Fibroblast of lung (primary cell): ENCODE data around the gene ARFGAP3. TPM values are rescaled to one million over a fixed set of nuclear protein-coding genes. Genes with fewer than 3 reads are reported as not detected.

Experiments used
- DNase-seq, 2 donors: peaks; one replicate each; pipeline versions ENCODE4 v3.0.0 to v3.0.0-alpha.2; 2010; ENCODE audit warnings: low read depth in 2 of 2
- H2AFZ ChIP-seq: 2 replicates; pipeline ENCODE4 v1.5.1; 2012; ENCODE audit warnings: low read length, control low read depth, inconsistent platforms
- H3K27ac ChIP-seq: 2 replicates; pipeline ENCODE4 v1.5.1; 2011; ENCODE audit warnings: low read length, control low read depth; ENCODE audit not compliant: insufficient read depth
- H3K27me3 ChIP-seq: 2 replicates; pipeline ENCODE4 v1.5.1; 2011; ENCODE audit warnings: mild to moderate bottlenecking, low read length; ENCODE audit not compliant: control insufficient read depth, insufficient read depth
- H3K36me3 ChIP-seq: 2 replicates; pipeline ENCODE4 v1.5.1; 2011; ENCODE audit warnings: low read length; ENCODE audit not compliant: control insufficient read depth, insufficient read depth
- H3K4me1 ChIP-seq: 2 replicates; pipeline ENCODE4 v1.5.1; 2011; ENCODE audit warnings: low read length; ENCODE audit not compliant: control insufficient read depth, insufficient read depth; ENCODE audit errors: extremely low read depth
- H3K4me2 ChIP-seq: 2 replicates; pipeline ENCODE4 v1.5.1; 2011; ENCODE audit warnings: low read length, control low read depth; ENCODE audit not compliant: insufficient read depth; ENCODE audit errors: extremely low read depth
- H3K4me3 ChIP-seq, 4 experiments: fragments of 200-600 bp in 1 of 4; sonication (generic) in 1 of 4; replicated peaks in 1 of 4; 2 replicates each; pipeline ENCODE4 v1.5.1; 2011 to 2016; ENCODE audit warnings: low read length in 4 of 4, low read depth in 3 of 4, mild to moderate bottlenecking in 3 of 4, control low read depth in 2 of 4, inconsistent platforms in 1 of 4, mixed read lengths in 1 of 4; ENCODE audit not compliant: insufficient read depth in 1 of 4; ENCODE audit errors: control extremely low read depth in 1 of 4
- H3K79me2 ChIP-seq: 2 replicates; pipeline ENCODE4 v1.5.1; 2012; ENCODE audit warnings: mild to moderate bottlenecking, low read length, inconsistent platforms; ENCODE audit not compliant: control insufficient read depth, insufficient read depth
- H3K9ac ChIP-seq: 2 replicates; pipeline ENCODE4 v1.5.1; 2011; ENCODE audit warnings: mild to moderate bottlenecking, low read length, control low read depth; ENCODE audit not compliant: insufficient read depth
- H3K9me3 ChIP-seq: 2 replicates; pipeline ENCODE4 v1.5.1; 2012; ENCODE audit warnings: low read depth, low read length; ENCODE audit not compliant: control insufficient read depth, insufficient read depth
- H4K20me1 ChIP-seq: 2 replicates; pipeline ENCODE4 v1.5.1; 2011; ENCODE audit warnings: low read length; ENCODE audit not compliant: control insufficient read depth, insufficient read depth; ENCODE audit errors: extremely low read depth
- CTCF ChIP-seq, 2 donors: IDR thresholded peaks in 1 of 2; conservative IDR thresholded peaks in 1 of 2; 1 replicate in 1 of 2; 2 replicates in 1 of 2; pipeline ENCODE4 v1.5.1; 2011 to 2012; ENCODE audit warnings: low read length in 2 of 2, control low read depth in 1 of 2, inconsistent platforms in 1 of 2, low read depth in 1 of 2, mild to moderate bottlenecking in 1 of 2
- EZH2 ChIP-seq: IDR thresholded peaks from 2 replicates; pipeline ENCODE4 v1.5.1; 2012; ENCODE audit warnings: low read length, control low read depth, mild to moderate bottlenecking; ENCODE audit errors: missing control alignments
- polyA plus RNA-seq, 2 donors: library from polyadenylated mRNA; depleted of rRNA in 1 of 2; stranded (reverse) in 1 of 2; unstranded in 1 of 2; fragments of >200 nt; gene quantifications; 2 replicates each; pipeline ENCODE4 v1.2.1, GENCODE V29; 2011 to 2012; ENCODE audit warnings: missing spikeins in 1 of 2
- total RNA-seq: library from RNA; depleted of rRNA; stranded (reverse); fragments of >200 nt; gene quantifications from 2 replicates; pipeline ENCODE4 v1.2.1, GENCODE V29; 2014

The ARFGAP3 gene
- total and polyA plus RNA-seq, 2 donors (not counting 1 experiment from before 2014, with no cell fraction given), result 62.1 to 74.1 TPM

GRCh38 chr22:42873356-42873755 lies 16.3 kb upstream of the ARFGAP3 start:
- no peaks in the 10 kb centered on the region for H3K9me3 ChIP-seq
- TF ChIP-seq EZH2, result no peak
- H3K4me1 ChIP-seq, result no peaks in the 10 kb centered on the region
- H3K27me3 ChIP-seq, result no peaks in the 10 kb centered on the region
- H3K9ac ChIP-seq, result no peak overlapping the region
- H3K4me2 ChIP-seq, result no peak overlapping the region
- peaks cover 11% of the 10 kb centered on the region for H3K36me3 ChIP-seq
- H3K4me3 ChIP-seq, result no peak overlapping the region
- no peaks in the 10 kb centered on the region for H3K79me2 ChIP-seq
- DNase-seq, result no peak
- H3K27ac ChIP-seq, result no peak overlapping the region
- no peaks in the 10 kb centered on the region for H4K20me1 ChIP-seq
- H2AFZ ChIP-seq, result no peak overlapping the region

GRCh38 chr22:42872821-42873220 lies 15.7 kb upstream of the ARFGAP3 start:
- H3K27ac ChIP-seq, result no peak overlapping the region
- no peak overlapping the region for H3K4me2 ChIP-seq
- peaks cover 10% of the 10 kb centered on the region for H3K36me3 ChIP-seq
- no peaks in the 10 kb centered on the region for H3K4me1 ChIP-seq
- H3K4me3 ChIP-seq, result no peak overlapping the region
- H3K9ac ChIP-seq, result no peak overlapping the region
- H4K20me1 ChIP-seq, result no peaks in the 10 kb centered on the region
- no peaks in the 10 kb centered on the region for H3K27me3 ChIP-seq
- no peaks in the 10 kb centered on the region for H3K79me2 ChIP-seq
- DNase-seq, result peak in 1 of 2 donors; percentile 13
- no peak overlapping the region for H2AFZ ChIP-seq
- TF ChIP-seq EZH2 (no peak), CTCF (conservative IDR thresholded peaks at IDR 0.05 in 1 of 2, IDR thresholded peaks at IDR 0.05 in 1 of 2; ENCODE audit: low read depth in 1 of 2, low read length in 2 of 2) (no peak)
- no peaks in the 10 kb centered on the region for H3K9me3 ChIP-seq

- DNase-seq, result no peak
- TF ChIP-seq EZH2, result no peak
- no peak for TF ChIP-seq CTCF (conservative IDR thresholded peaks at IDR 0.05 in 1 of 2, IDR thresholded peaks at IDR 0.05 in 1 of 2; ENCODE audit: low read depth in 1 of 2, low read length in 2 of 2)
Observed at GRCh38 chr22:42871146-42872050, 14.3 kb upstream of the ARFGAP3 start.

More at GRCh38 chr22:42871146-42872050, 14.3 kb upstream of the ARFGAP3 start:
- no peaks in the 10 kb centered on the region for H3K4me1 ChIP-seq
- H3K9ac ChIP-seq, result no peak overlapping the region
- no peak overlapping the region for H3K4me2 ChIP-seq
- no peaks in the 10 kb centered on the region for H4K20me1 ChIP-seq
- H2AFZ ChIP-seq, result no peak overlapping the region
- H3K79me2 ChIP-seq, result no peaks in the 10 kb centered on the region
- H3K36me3 ChIP-seq, result peaks cover 5% of the 10 kb centered on the region
- no peak overlapping the region for H3K27ac ChIP-seq
- H3K9me3 ChIP-seq, result no peaks in the 10 kb centered on the region
- H3K4me3 ChIP-seq, result no peak overlapping the region
- H3K27me3 ChIP-seq, result no peaks in the 10 kb centered on the region
